HG03354 (cell line): ENCODE measurements around the gene TMEM51.

Experiments used
- ATAC-seq: cut with Tn5 transposase; IDR thresholded peaks from one replicate; pipeline ENCODE4 v1.9.1; 2021; ENCODE audit warnings: mild to moderate bottlenecking; ENCODE audit not compliant: unreplicated experiment, poor library complexity, severe bottlenecking

Gene TMEM51

GRCh38 chr1:15188678-15189077 is 35.1 kb downstream of the TMEM51 start:
- no peak for ATAC-seq

- ATAC-seq: no peak
These were observed 36.3 kb downstream of the TMEM51 start for GRCh38 chr1:15189692-15190370.

- ATAC-seq: no peak
These were observed 37.7 kb downstream of the TMEM51 start for GRCh38 chr1:15191267-15191666.

- ATAC-seq: no peak
These were observed 38.2 kb downstream of the TMEM51 start for GRCh38 chr1:15191770-15192169.

GRCh38 chr1:15192916-15193550 is 39.5 kb downstream of the TMEM51 start:
- no peak for ATAC-seq

GRCh38 chr1:15195420-15196052 is 42.0 kb downstream of the TMEM51 start:
- ATAC-seq: no peak

GRCh38 chr1:15196069-15196468 is 42.5 kb downstream of the TMEM51 start:
- no peak for ATAC-seq

- no peak for ATAC-seq
These were observed 43.4 kb downstream of the TMEM51 start for GRCh38 chr1:15196807-15197530.

- no peak for ATAC-seq
These were observed 44.3 kb downstream of the TMEM51 start for GRCh38 chr1:15197591-15198447.

GRCh38 chr1:15198684-15199083 is 45.1 kb downstream of the TMEM51 start:
- ATAC-seq: no peak

GRCh38 chr1:15201221-15201620 is 47.7 kb downstream of the TMEM51 start:
- no peak for ATAC-seq

GRCh38 chr1:15201849-15202551 is 48.5 kb downstream of the TMEM51 start:
- no peak for ATAC-seq

GRCh38 chr1:15204931-15205330 is 51.4 kb downstream of the TMEM51 start:
- ATAC-seq: no peak

- ATAC-seq: no peak
These were observed 52.2 kb downstream of the TMEM51 start for GRCh38 chr1:15205586-15206346.

GRCh38 chr1:15206418-15207030 is 53.0 kb downstream of the TMEM51 start:
- ATAC-seq: no peak

GRCh38 chr1:15207031-15207828 is 53.7 kb downstream of the TMEM51 start:
- ATAC-seq: no peak

- ATAC-seq: no peak
These were observed 54.4 kb downstream of the TMEM51 start for GRCh38 chr1:15207829-15208429.
